NT2/D1 (cell line): ENCODE measurements around the gene DNAJC17.

Source experiments
- DNase-seq: peaks from one replicate; pipeline ENCODE4 v3.0.0-alpha.2; 2011; ENCODE audit warnings: low read depth, low spot score
- H3K27me3 ChIP-seq: 2 replicates; pipeline ENCODE4 v1.6.0; 2011; ENCODE audit warnings: mild to moderate bottlenecking; ENCODE audit not compliant: insufficient read length, insufficient read depth
- H3K36me3 ChIP-seq: 2 replicates; pipeline ENCODE4 v1.6.1; 2011; ENCODE audit warnings: mild to moderate bottlenecking, low read length, mixed read lengths; ENCODE audit not compliant: insufficient read depth, insufficient read length
- H3K4me1 ChIP-seq: 2 replicates; pipeline ENCODE4 v1.5.1; 2011; ENCODE audit not compliant: insufficient read depth, insufficient read length
- H3K4me3 ChIP-seq: 2 replicates; pipeline ENCODE4 v1.5.1; 2011; ENCODE audit warnings: low read depth; ENCODE audit not compliant: insufficient read length
- H3K9ac ChIP-seq: 2 replicates; pipeline ENCODE4 v1.6.0; 2011; ENCODE audit warnings: low read depth; ENCODE audit not compliant: insufficient read length
- H3K9me3 ChIP-seq: 2 replicates; pipeline ENCODE4 v1.5.1; 2011; ENCODE audit warnings: mild to moderate bottlenecking, low read length; ENCODE audit not compliant: insufficient read depth
- SUZ12 ChIP-seq: IDR thresholded peaks from 2 replicates; pipeline ENCODE4 v1.6.1; 2011; ENCODE audit not compliant: insufficient read length, insufficient read depth; ENCODE audit errors: extremely low read depth
- YY1 ChIP-seq: IDR thresholded peaks from 2 replicates; pipeline ENCODE4 v1.6.1; 2011; ENCODE audit not compliant: insufficient read length, insufficient read depth
- ZNF274 ChIP-seq: IDR thresholded peaks from 2 replicates; pipeline ENCODE4 v1.6.1; 2011; ENCODE audit warnings: mild to moderate bottlenecking, low read depth, low read length

Gene DNAJC17

DNA sequence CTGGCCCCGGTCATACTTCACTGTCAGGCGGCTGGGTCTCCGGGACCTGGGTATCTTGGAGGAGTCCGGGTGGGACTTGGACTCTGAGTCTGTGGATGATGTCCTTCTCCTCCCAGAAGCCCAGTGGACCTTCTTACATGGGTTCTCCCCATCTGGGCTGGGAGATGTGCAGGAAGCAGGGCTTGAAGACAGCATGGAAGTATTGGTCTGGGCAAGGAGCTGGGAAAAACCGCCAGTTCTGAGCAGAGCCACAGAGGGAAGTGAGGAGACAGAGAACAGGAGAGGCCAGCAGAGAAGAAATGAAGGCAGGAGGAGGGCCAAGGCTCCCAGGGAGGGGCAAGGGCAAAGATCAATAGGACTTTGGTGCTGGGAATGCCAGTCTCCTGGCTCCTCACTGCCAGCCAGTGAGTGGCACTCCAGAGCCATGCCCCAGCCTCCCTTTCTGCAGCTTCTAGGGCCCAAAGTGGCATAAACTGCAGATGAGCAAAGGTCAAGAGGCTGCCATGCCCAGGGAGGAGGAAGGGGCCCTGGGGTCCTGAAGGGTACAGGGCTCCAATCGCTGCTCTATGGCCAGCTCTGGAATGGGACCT is 21.3 kb upstream of the DNAJC17 start, which contains the start of gene PPP1R14D:
Gene PPP1R14D (minus strand): TSS at position 262 of the 590 bp plus-strand sequence. CDS start 67 bp downstream, at position 195.
- Histone ChIP-seq H3K4me3 (no peak within 1 kb of the TSS), H3K27me3 (no peaks in the 10 kb centered on the region), H3K36me3 (no peaks in the 10 kb centered on the region), H3K9me3 (no peaks in the 10 kb centered on the region), H3K9ac (no peak within 1 kb of the TSS), H3K4me1 (no peaks in the 10 kb centered on the region)
- TF ChIP-seq ZNF274 = no peak
- no peak for TF ChIP-seq SUZ12
- TF ChIP-seq YY1 = no peak
- no peak for DNase-seq

DNA sequence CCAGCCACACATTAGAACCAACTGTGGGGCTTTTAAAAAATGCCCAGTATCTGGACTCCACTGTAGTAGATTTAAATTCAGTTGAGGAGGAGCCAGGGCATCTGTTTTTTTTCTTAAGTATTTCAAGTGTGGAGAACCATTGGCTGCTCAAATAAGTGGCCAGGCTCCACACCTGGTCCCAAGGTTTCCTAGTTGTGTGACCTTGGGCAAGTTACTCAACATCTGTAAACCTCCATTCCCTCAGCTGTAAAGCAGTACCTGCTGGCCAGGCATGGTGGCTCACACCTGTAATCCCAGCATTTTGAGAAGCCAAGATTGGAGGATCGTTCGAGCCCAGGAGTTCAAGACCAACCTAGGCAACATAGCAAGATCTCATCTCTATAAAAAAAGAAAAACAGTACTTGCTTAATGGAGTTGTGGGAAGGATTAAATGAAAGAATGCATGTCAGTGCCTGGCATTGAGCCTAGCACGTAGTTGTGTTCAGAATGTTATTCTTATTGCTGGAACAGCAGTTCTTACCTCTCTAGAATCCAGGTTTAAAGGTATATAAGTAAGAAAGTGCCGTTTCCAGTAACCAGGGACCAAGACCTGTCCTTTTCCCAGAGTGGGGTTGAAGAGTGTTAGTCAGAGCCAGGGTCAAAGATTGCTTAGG is 19.3 kb upstream of the DNAJC17 start:
- no peaks in the 10 kb centered on the region for H3K36me3 ChIP-seq
- H3K4me3 ChIP-seq = no peak overlapping the region
- DNase-seq = no peak
- no peaks in the 10 kb centered on the region for H3K9me3 ChIP-seq
- no peaks in the 10 kb centered on the region for H3K27me3 ChIP-seq
- H3K9ac ChIP-seq = no peak overlapping the region
- H3K4me1 ChIP-seq = no peaks in the 10 kb centered on the region
- no peak for TF ChIP-seq ZNF274
- no peak for TF ChIP-seq YY1
- TF ChIP-seq SUZ12 = no peak

DNA sequence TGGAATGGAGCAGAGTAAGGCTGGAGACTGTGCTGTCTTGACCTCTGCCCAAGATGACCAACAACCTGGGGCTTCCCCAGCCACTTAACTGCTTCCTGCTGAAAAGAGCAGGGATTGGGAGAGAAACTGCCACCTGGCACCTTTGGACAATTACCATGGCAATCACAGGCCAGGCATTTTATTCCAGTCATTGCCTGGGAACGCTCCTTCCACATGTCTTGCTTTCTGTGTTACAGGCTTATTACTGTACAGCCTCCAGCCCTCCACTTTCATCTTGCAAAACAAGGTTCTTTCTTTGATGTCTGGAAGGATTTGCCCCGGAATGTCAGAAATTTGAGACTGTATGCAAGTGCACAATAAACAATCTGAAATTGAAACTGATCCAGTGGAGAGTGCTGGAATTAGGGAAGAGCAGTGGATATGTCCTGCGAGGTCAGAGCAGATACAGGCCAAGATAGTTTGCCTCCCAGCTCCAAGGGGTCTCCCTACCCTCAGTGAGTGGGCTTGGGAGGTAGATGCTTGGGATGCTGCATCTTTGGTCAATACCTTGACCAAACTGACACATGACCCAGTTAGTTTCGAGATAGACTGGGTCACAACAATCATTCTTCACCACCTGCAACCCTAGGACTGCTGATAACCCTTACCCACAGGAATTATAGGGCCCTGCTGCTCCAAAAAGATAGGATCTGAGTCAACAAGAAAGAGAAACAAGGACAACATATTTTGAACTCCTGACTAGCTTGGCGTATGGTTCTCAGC is 18.6 kb upstream of the DNAJC17 start:
- Histone ChIP-seq H3K9me3 (no peaks in the 10 kb centered on the region), H3K36me3 (no peaks in the 10 kb centered on the region), H3K27me3 (no peaks in the 10 kb centered on the region), H3K4me3 (no peak overlapping the region), H3K4me1 (no peaks in the 10 kb centered on the region), H3K9ac (no peak overlapping the region)
- no peak for TF ChIP-seq SUZ12
- no peak for TF ChIP-seq YY1
- TF ChIP-seq ZNF274 = no peak
- DNase-seq = no peak

DNA sequence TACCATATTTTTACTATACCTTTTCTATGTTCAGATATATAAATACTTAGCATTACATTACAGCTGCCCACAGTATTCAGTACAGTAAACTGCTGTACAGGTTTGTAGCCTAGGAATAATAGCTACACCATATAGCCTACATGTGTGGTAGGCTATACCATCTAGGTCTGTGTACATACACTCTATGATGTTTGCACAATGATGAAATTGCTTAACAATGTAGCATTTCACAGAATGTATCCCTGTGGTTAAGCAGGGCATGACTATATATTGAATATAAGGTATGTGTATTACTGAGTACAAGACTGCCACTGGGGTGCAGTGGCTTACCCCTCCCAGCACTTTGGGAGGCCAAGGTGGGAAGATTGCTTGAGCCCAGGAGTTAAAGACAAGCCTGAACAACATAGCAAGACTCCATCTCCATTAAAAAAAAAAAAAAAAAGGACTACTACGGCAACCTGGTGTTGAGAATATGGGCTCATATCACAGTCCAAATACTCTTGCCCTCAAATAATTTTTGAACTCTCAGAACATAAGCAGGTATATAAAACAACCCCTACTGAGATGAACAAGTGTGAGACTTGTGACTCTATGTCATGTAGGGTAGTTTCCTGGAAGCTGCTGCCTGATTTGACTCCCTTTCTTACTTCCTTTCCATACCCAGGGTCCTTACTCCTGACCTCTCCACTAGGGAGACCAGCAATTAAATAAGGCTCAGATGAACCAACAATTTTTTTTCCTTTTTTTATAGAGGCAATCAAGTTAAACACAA is 16.5 kb upstream of the DNAJC17 start:
- H3K4me3 ChIP-seq = no peak overlapping the region
- DNase-seq = no peak
- H3K9ac ChIP-seq = no peak overlapping the region
- no peaks in the 10 kb centered on the region for H3K36me3 ChIP-seq
- no peaks in the 10 kb centered on the region for H3K27me3 ChIP-seq
- H3K9me3 ChIP-seq = no peaks in the 10 kb centered on the region
- no peak for TF ChIP-seq ZNF274
- no peak for TF ChIP-seq YY1
- no peak for TF ChIP-seq SUZ12
- H3K4me1 ChIP-seq = no peaks in the 10 kb centered on the region

DNA sequence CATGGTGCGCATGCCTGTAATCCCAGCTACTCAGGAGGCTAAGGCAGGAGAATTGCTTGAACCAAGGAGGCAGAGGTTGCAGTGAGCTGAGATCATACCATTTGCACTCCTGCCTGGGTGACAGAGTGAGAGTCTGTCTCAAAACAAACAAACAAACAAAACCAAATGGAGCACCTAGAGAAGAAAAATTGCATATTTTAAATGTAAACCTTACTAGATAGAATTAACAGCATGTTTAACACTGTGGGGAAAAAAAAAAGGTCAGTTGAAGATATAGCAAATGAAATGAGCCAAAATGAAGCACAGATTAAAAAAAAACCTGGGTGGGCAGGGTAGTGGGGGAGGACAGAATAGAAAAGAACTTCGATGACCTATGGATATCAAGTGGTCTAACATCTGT is 13.9 kb upstream of the DNAJC17 start:
- Histone ChIP-seq H3K4me1 (no peaks in the 10 kb centered on the region), H3K4me3 (no peak overlapping the region), H3K9ac (no peak overlapping the region), H3K36me3 (no peaks in the 10 kb centered on the region), H3K27me3 (no peaks in the 10 kb centered on the region), H3K9me3 (no peaks in the 10 kb centered on the region)
- TF ChIP-seq YY1 = no peak
- TF ChIP-seq SUZ12 = no peak
- no peak for TF ChIP-seq ZNF274
- no peak for DNase-seq

DNA sequence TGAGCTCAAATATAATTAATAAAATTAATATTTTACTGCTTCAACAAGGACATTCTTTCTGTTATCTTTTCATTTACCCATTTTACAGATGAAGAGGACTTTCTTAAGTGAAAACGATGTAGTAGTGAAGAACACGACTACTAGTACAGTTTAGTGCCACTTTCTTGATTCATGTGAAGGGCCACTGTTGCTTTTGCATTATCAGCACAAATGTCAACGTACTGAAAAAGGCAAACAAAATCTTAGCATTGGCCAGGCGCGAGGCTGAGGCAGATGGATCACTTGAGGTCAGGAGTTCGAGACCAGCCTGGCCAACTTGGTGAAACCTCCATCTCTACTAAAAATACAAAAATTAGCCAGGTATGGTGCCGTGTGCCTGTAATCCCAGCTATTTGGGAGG is 11.8 kb upstream of the DNAJC17 start:
- Histone ChIP-seq H3K9me3 (no peaks in the 10 kb centered on the region), H3K36me3 (peaks cover 13% of the 10 kb centered on the region), H3K4me1 (peaks cover 4% of the 10 kb centered on the region), H3K27me3 (no peaks in the 10 kb centered on the region), H3K4me3 (no peak overlapping the region), H3K9ac (no peak overlapping the region)
- TF ChIP-seq YY1 = no peak
- no peak for DNase-seq

DNA sequence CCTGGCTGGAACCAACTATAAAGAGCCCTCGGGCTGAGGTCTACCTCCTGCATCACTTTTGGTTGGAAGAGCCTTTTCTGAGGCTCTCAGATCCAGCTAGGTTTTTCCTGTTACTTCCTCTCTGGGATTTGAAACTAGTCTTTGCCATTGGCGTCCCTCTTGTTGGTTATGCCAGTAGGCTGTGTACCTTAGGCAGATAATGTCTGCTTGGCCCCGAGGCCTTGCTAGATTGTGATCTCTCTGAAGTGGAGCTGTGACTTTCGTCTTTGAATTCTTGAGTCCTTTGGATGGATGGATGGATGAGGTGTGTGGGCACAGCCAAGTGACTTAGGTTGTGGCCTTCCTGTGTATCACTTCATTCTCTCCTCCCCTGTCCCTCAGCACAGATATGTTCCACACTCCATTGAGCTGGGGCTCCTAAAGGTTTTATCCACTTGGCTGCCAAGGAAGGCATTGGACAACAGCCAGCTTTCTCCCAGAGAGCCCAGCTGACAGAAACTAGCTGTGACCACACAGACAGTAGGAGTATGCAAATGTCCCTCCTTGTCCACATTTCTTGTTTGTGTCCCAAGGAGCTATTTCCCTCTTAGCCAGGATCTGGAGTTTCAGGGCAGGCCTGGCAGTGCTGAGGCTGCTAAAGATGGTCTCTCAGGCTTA is 7.9 kb upstream of the DNAJC17 start:
- H3K36me3 ChIP-seq = peaks cover 42% of the 10 kb centered on the region
- no peaks in the 10 kb centered on the region for H3K9me3 ChIP-seq
- no peak overlapping the region for H3K4me3 ChIP-seq
- TF ChIP-seq YY1 = no peak
- TF ChIP-seq ZNF274 = no peak
- no peak for TF ChIP-seq SUZ12
- H3K4me1 ChIP-seq = peaks cover 4% of the 10 kb centered on the region
- no peak for DNase-seq
- H3K27me3 ChIP-seq = no peaks in the 10 kb centered on the region
- no peak overlapping the region for H3K9ac ChIP-seq
